Measurements from ENCODE around the gene GRPEL1.

GRPEL1 gene

GRCh38 chr4:7108046-7108625 is 40.3 kb upstream of the GRPEL1 start:
- H3K36me3 ChIP-seq (ENCODE audit: control insufficient read depth in 2 of 2, insufficient read depth in 1 of 2, low read length in 2 of 2) = no peaks in the 10 kb centered on the region
- no peak overlapping the region for H3K4me3 ChIP-seq (ENCODE audit: low read depth, low read length)
- TF ChIP-seq ZNF426 (tag by site-specific recombination; IDR thresholded peaks at IDR 0.05) = no peak
- no peak for TF ChIP-seq ZNF274 (IDR thresholded peaks at IDR 0.05; ENCODE audit: low read length)
- no peak for TF ChIP-seq ZNF274 (tag by site-specific recombination; IDR thresholded peaks at IDR 0.05; ENCODE audit: borderline replicate concordance)
- no peak for TF ChIP-seq ZNF174 (tag by site-specific recombination; IDR thresholded peaks at IDR 0.05)
- no peak for TF ChIP-seq ZNF621 (tag by site-specific recombination; IDR thresholded peaks at IDR 0.05)
- TF ChIP-seq ZNF23 (tag by site-specific recombination; IDR thresholded peaks at IDR 0.05; ENCODE audit: borderline replicate concordance) = no peak
- no peak for TF ChIP-seq ZNF837 (tag by site-specific recombination; IDR thresholded peaks at IDR 0.05)
- TF ChIP-seq ZNF843 (tag by site-specific recombination; IDR thresholded peaks at IDR 0.05) = no peak
- TF ChIP-seq ZNF558 (tag by site-specific recombination; IDR thresholded peaks at IDR 0.05) = no peak
- no peak for TF ChIP-seq ZIC2 (tag by site-specific recombination; IDR thresholded peaks at IDR 0.05)
- TF ChIP-seq FEZF1 (tag by site-specific recombination; IDR thresholded peaks at IDR 0.05) = no peak
- TF ChIP-seq ZNF776 (tag by site-specific recombination; IDR thresholded peaks at IDR 0.05; ENCODE audit: borderline replicate concordance) = no peak
- TF ChIP-seq KLF10 (tag by site-specific recombination; IDR thresholded peaks at IDR 0.05) = no peak
- no peak for TF ChIP-seq ZNF354C (tag by site-specific recombination; IDR thresholded peaks at IDR 0.05; ENCODE audit: borderline replicate concordance, low read depth)
- TF ChIP-seq ZNF518A (tag by site-specific recombination; conservative IDR thresholded peaks at IDR 0.05; ENCODE audit: low read depth) = no peak
- no peak for TF ChIP-seq ZSCAN30 (tag by site-specific recombination; IDR thresholded peaks at IDR 0.05)
- TF ChIP-seq ZNF488 (tag by site-specific recombination; IDR thresholded peaks at IDR 0.05) = no peak
- no peak for TF ChIP-seq ZNF24 (tag by site-specific recombination; IDR thresholded peaks at IDR 0.05)
- POLR2A ChIA-PET = no interaction called here
- no peaks in the 10 kb centered on the region for H3K9me3 ChIP-seq (ENCODE audit: control insufficient read depth, insufficient read depth, low read depth, low read length)
- no peak overlapping the region for H3K27ac ChIP-seq (ENCODE audit: extremely low read depth, low read depth, low read length)
- CTCF ChIA-PET = no interaction called here
- H3K4me1 ChIP-seq (ENCODE audit: control insufficient read depth, insufficient read depth, low read length) = no peaks in the 10 kb centered on the region

GRCh38 chr4:7107166-7107905 is 39.5 kb upstream of the GRPEL1 start:
- POLR2A ChIA-PET = no interaction called here
- no peaks in the 10 kb centered on the region for H3K36me3 ChIP-seq (ENCODE audit: control insufficient read depth in 2 of 2, insufficient read depth in 1 of 2, low read length in 2 of 2)
- H3K4me1 ChIP-seq (ENCODE audit: control insufficient read depth, insufficient read depth, low read length) = no peaks in the 10 kb centered on the region
- CTCF ChIA-PET = interaction anchor here (0.6 kb wide), 1 partner anchor 392 kb away, joined by 3 read pairs; the partner anchor contains the start of gene BLOC1S4
- H3K27ac ChIP-seq (ENCODE audit: extremely low read depth, low read depth, low read length) = no peak overlapping the region
- no peaks in the 10 kb centered on the region for H3K9me3 ChIP-seq (ENCODE audit: control insufficient read depth, insufficient read depth, low read depth, low read length)
- no peak overlapping the region for H3K4me3 ChIP-seq (ENCODE audit: low read depth, low read length)
- TF ChIP-seq ELK4 (IDR thresholded peaks at IDR 0.05; ENCODE audit: borderline replicate concordance, low read depth, low read length) = no peak
- TF ChIP-seq ZNF521 (tag by site-specific recombination; IDR thresholded peaks at IDR 0.05) = no peak
- TF ChIP-seq MYNN (tag by site-specific recombination; IDR thresholded peaks at IDR 0.05; ENCODE audit: borderline replicate concordance) = no peak
- no peak for TF ChIP-seq ZNF248 (tag by site-specific recombination; IDR thresholded peaks at IDR 0.05)
- no peak for TF ChIP-seq ZNF580 (tag by site-specific recombination; IDR thresholded peaks at IDR 0.05)
- no peak for TF ChIP-seq ZNF202 (tag by site-specific recombination; IDR thresholded peaks at IDR 0.05; ENCODE audit: borderline replicate concordance)

Measured in HEK293 (cell line).